GM18517 (cell line): ENCODE results near the gene ADGRA3.
"Not testable (repeated sequence)": the region's sequence is repeated elsewhere in the genome, so short reads cannot be mapped to it uniquely, and the experiment has no call there.

Source experiments
- ATAC-seq: cut with Tn5 transposase; IDR thresholded peaks from one replicate; pipeline ENCODE4 v1.9.1; 2021; ENCODE audit warnings: mild to moderate bottlenecking, moderate library complexity; ENCODE audit not compliant: unreplicated experiment

Gene ADGRA3

DNA sequence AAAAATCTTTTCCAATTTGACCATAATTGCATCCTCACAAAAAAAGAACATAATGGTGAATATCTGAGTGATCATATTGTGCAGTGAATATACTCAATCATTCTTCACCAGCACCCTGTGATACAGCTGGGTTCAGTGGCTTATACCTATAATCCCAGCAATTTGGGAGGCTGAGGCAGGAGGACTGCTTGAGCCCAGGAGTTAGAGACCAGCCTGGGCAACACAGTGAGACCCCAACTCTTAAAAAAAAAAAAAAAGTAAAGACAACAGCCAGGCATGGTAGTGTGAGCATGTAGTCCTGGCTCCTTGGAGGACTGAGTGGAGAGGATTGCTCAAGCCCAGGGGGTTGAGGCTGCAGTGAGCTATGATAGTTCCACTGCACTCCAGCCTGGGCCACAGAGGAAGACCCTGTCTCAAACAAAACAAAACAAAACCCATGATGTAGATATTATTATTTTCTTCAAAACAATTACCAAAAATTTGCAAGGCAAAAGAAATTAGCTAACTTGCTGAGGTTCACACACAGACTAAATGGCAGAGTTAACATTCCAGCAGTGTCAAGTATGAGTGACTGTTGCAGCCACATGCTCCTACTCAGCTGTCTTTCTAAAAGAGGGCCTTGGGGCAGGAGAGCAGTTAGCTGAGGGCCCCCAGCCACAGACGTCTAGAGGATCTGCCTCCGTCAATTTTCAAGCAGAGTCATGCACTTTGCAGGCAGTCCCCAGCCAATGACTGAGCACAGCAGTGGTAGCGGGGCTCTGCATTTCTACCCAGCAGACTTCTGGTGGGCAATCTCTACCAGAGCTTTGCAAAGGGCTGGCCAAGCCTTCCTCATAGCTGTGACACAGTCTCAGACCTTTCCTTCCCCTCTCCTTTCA lies 33.4 kb downstream of the ADGRA3 start:
- ATAC-seq, result no peak

DNA sequence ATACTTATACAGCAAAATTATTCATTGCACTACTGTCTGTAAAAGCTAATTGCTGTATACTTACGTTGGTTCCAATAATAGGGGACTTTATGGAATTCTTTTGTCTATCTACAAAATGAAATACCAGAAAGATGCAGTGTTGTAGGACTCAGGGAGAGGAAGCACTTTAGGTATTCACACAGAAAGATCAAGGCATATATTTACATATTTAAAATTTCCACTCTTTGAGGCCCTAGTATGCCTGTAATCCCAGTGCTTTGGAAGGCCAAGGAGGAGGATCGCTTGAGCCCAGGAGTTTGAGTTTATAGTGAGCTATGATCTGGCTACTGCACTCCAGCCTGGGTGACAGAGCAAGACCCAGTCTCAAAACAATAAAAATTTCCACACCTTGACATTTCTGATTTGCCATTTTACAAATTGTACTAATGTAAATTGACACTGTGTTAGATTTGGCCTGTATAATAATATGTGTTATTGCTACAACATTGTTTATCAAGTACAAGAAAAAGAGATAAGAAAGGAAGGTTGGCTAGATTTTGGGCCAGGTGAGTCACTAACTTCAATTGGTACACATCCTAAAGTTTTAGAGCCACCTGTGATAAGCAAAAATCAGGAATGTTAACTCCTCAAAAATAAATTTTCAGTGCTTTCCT lies 35.1 kb downstream of the ADGRA3 start:
- no peak for ATAC-seq

DNA sequence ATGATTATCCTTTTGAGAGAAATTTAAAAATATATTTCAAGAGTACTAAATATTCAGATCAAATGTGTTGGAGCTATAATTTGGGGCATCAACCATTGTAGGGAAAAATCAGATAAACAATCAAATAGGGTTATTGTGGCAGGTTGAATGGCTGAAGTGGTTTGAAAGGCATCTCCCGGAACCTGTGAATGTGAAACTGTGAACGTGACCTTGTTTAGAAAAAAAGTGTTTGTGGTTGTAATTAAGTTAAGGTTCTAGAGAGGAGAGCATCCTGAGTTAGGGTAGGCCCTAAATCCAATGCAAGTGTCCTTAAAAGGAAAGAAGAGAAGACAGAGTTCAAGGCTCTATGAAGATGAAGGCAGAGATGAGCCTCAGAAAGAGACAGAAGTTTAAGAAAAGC lies 37.4 kb downstream of the ADGRA3 start:
- ATAC-seq, result no peak

DNA sequence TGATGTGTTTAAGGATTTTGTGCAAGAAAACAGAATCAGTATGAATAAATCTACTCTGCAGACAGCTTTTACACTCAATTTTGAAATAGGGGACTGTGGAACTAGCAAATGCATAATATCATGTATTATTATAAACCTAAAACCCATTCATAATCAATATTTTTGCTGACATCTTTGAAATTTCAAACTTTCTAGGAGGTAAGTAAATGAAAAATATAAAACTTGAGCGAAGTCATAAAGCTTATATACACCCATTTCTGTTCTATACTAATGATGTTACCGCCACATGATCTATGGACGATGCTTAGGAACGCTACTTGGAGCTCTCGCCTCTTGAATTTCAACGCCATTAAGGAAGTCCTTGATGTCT lies 38.1 kb downstream of the ADGRA3 start:
- no peak for ATAC-seq

DNA sequence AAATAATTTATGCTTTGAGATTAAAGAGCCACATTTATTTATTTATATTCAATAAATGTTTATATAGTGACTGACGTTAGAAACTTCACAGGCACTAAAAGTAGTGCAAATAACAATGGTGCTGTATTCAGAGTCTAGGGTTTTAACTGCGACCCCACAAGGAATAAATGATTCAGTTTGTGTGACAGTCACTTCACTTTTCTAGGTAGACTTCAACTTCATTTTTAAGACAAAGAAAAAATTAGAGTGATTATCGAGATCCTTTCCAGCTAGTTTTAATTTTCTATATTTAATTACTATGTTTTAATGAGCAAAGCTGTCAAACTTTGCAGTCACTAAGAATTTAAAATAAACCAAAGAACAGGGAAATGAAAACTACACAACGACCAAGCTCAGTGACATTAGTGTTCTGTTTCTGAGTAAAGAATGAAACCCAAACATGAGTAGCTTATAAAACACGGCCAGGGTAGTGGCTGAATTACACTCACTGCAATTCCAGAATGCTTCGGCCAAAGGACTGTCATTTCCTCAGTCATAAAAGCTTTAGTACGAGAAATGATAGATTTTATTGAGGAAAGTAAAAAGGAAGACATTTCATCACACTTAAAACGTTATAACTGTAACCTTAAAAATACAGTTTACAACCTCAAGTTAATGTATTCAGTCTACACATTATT lies 38.6 kb downstream of the ADGRA3 start:
- no peak for ATAC-seq

DNA sequence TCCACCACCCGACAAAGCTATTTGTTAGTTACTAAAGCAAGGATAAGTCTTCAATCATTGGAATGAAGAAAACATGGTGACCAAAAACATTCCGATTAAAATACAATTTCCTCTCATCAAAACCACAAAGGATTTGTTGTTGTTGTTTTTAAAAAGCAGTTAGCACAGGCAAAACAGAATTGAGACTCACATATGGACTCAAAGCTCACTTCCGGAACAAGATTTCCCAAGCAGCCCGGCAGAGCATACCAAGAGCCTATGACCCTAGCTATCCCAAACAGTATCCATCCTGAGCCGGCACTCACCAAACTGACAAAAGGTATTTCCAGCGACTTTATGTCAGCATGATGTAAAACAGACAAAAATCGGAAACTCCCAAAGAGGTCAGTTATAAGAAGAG lies 39.9 kb downstream of the ADGRA3 start:
- ATAC-seq, result no peak

DNA sequence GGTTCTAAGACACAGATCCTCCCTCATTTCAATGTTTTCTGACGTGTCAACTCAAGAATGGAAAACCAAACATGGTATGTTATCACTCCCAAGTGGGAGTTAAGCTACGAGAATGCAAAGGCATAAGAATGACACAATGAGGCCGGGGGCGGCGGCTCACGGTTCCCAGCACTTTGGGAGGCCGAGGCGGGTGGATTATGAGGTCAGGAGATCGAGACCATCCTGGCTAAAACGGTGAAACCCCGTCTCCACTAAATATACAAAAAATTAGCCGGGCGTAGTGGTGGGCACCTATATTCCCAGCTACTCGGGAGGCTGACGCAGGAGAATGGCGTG lies 40.6 kb downstream of the ADGRA3 start:
- not testable (repeated sequence) for ATAC-seq

DNA sequence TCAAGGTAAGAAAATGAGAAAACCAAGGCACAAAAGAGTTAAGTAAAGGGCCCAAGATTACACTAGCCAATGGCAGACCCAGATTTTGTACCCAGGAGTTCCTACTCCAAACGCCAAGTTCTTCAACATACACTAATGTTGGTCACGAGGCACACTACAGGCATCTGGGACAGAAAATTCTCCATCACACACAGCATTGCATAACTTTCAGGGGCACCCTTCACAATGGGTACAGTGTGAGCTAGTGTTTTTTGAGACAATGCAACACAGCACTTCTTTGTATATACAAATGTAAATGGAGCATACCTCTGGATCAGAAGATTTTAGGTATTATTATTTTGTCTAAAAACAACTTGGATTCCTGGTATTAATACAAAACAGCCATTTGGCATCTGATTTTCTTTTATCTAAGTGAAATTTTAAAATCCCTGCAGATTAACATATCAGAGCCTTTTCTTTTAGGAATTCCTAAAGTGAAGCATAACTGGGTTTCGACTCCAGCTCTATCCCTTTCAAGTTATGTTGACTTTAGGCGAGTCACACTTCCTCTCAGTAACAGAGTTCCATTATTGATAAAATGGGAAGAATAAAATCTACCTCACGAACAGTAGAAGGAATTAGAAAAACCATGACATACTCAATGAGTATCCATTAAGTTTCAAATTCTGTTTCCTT lies 41.1 kb downstream of the ADGRA3 start:
- ATAC-seq, result no peak

DNA sequence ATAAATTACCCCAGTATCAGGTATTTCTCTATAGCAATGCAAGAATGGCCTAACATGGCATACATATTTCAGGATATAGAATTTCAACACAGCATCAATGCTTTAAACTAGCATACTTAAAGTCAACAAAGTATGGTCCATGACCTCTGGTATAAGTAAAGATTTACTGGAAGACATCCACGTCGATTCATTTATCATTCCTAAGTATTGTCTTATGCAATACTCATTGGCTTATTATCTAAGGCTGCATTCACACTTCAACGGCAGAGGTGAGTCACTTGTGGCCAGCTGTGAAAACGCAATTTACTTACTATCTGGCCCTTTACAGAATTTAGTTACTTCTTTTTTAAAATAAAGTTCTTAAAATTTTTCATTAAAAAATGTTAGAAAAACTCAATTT lies 42.6 kb downstream of the ADGRA3 start:
- no peak for ATAC-seq

DNA sequence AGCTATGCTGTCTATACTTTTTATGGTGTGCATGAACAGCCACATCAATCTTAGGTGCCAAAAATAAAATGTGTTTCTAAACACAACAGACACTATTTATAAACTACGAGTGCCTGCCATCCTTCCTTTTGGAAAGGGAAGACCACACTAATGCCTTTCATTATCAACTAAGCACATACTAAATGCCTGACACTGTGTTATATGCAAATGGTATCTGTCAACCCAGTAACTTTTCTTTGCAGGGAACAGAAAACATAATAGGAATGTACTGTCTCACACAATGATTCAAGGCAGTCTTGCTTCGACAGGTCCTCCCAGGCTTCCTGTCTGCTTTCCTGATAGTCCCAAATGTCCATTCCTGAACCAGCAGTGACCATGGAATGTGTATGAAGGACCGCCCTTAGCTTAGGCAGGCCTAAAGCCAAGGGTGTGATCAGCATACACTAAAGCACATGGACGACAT lies 43.8 kb downstream of the ADGRA3 start:
- ATAC-seq, result no peak

DNA sequence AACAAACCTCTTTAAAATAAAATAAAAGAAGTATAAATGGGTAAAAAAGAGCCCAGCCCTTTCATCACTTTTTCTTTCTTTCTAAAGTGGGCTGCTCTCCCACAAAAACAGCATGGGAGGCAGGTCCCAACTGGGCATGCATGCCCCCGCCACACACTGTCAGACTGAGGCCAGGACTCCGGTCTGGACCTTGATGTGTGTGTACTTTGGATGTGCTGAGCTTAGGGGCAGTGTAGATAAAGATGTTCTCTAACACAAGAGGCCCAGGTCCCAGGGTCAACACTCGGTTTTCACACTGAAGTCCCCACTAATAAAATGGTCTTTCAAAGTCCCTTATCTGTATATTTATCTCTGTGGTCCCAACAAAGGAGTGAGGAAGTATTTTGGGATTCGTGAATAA lies 44.4 kb downstream of the ADGRA3 start:
- ATAC-seq, result no peak

DNA sequence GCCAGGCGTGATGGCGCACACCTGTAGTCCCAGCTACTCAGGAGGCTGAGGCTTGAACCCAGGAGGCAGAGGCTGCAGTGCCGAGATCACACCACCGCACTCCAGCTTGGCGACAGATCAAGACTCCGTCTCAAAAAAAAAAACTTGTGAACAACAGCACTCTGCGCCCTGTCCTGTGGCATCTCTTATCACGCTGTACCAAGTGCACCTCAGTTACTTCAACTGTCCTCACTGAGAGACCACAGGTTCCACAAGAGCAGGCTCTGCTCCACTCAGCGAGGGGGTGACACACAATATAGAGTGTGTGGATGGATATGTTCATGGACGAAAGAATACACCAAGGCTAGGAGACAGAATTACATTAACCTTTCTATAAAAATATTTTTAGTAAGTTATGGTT lies 49.3 kb downstream of the ADGRA3 start:
- ATAC-seq, result no peak

DNA sequence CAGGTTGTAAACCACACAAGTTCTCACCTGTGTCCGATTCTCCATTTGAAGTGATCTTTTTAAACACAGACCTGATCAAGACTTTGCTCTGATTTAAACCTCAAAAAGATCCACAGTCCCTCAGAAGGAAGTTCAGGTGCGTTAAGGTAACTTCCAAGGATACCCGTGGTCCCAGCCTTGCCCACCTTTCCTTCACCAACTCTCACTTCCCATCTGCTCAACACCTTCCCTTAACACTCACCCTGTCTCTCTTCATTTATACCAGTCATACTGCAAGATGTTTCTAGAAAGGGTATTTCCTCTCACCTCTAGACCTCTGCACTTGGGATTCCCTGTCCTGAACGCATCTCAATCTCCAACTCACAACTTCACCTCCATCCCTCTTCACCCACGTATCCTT lies 49.9 kb downstream of the ADGRA3 start:
- no peak for ATAC-seq

DNA sequence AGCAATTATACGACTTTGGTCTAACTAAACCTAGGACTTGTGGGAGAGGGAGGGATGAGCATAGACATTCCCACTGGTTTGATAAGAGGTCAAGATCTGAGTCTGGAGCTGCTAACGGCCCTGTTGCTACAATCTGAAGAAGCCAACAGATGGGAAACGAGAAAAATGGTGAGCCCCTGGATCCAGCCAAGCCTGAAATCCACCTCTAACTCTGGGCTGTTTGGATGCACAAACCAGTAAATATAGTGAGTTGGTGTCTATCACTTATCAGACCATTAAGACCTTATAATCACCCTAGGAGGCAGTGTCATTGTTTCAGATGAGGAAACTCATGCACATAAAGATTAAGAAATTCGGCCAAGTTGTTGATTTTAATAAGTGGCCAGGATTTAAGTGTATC lies 50.5 kb downstream of the ADGRA3 start:
- no peak for ATAC-seq

DNA sequence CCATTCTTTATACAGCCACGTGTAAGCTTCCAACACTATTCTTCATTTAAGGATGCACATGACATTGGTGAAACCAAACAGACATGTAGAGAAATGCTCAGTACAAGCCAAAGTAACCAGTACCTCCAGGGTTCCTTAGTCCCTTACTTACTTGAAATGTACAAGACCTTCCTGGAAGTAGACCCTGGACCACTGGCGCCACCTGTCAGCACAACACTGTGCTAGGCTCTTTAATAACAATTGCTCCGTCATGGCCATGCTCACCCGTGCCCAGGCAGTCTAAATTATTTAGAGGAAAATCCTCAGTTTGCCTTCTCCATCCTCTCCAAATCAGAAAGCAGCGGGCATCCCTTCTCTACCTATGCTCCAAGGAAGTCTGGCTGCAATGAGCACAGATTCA lies 52.7 kb downstream of the ADGRA3 start:
- ATAC-seq, result no peak

DNA sequence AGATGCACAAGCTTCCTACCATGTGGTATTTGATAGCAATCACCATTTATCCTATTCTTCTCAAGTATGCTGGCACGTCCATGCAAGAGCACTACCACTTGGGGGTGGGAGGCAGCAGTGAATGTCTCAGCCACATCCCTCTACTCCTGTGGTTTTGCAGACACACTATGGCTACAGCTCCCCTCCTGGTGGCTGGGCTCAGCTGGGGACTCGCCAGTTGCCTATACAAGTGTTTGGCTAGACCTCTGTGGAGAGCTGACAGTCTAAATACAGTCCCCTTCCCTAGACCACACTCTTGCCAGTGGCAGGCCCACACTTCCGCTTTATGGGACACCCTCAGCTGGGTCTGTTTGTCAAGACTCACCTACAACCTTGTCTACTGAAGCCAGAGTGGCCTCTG lies 53.2 kb downstream of the ADGRA3 start:
- no peak for ATAC-seq

DNA sequence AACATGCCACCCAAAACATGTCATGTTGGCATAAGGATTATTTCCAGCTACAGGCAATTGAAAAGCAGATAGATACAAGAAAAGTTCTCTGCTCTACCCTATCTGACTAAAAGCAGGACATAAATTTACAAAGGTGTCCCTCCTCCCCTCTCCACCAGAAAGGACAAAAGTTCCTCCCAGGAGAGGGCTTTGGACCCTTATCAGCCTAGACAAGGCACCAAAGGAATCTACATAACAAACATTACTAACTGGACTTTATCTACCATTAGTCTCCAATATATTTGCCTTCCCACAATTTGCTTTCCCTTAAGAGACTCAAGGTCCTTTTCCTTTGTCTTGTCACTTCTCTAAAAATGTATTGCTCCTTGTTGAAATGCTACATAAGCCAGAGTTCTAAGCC lies 55.6 kb downstream of the ADGRA3 start:
- ATAC-seq, result no peak

DNA sequence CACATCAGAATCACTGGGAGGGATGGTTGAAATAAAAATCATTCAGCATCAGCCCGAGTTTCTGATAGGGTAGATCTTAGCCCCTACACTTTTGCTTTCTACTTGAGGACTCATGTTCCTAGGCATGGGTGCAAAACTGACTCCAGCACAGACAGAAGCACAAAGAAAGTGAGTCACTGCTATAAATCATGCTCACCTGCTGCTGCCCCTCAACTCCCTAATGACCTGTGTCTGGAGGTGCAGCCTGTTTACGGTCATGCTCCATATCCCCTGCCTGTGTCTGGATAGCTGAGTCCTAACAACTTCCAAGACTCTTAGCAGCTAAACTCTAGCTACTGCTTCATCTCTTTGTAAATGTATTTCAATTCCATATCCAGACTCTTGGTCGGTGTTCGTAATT lies 57.8 kb downstream of the ADGRA3 start:
- no peak for ATAC-seq

DNA sequence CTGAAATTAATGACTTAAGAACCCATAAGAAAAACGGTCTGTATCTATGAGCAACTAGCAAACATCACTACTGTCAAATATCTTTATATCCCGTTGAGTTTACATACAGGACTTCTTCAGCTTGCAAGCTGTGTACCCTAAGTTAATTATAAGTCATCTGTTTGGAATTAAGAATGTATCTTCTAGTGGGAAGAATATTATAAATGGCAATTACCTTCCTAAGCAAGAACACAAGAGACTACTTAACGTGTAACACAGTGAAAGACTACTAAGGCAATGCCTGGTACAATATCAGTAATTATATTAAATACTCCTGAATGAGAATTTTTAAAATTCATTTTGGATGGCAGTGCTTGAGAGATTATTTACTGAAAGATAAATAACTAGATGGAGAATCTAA lies 58.5 kb downstream of the ADGRA3 start:
- ATAC-seq, result no peak

DNA sequence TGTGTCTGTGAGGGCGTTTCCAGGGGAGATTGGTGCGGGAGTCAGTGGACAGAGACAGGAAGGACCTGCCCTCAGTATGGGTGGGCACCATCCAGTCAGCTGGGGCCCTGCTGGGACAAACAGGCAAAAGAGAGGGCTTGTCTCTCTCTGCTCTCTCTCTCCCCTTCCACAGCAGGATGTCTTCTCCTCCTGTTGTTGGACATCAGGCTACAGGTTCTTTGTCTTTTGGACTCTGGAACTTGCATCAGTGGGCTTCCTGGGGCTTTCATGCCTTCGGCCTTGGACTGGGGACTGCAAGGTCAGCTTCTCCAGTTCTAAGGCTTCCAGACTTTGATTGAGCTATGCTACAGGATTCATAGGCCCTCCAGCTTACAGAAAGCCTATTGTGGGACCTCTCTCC lies 59.6 kb downstream of the ADGRA3 start:
- no peak for ATAC-seq

DNA sequence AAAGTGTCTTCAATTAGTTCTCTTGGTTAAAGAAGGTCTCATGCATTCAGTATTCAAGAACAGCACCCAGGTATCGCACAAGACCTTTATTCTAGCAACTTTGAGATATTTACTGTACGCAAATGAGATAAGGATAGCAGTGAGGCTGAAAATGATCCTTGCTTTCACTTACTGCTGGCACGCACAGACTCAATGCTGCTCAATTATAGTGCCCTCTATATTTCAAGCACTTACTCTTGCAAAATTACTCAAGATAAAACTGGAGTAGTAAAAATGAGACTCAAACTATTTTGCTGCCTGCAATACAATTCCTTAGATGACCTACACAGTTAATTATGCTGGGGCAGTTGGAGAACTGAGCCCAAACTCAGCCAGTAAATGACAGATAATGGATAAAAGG lies 60.9 kb downstream of the ADGRA3 start:
- no peak for ATAC-seq
